Right forelimb (tissue), 1 donor: ENCODE measurements around the gene SLC6A17.

Experiments
- DNase-seq: peaks from one replicate; pipeline ENCODE4 v3.0.0-alpha.2; 2018

Gene SLC6A17

DNA sequence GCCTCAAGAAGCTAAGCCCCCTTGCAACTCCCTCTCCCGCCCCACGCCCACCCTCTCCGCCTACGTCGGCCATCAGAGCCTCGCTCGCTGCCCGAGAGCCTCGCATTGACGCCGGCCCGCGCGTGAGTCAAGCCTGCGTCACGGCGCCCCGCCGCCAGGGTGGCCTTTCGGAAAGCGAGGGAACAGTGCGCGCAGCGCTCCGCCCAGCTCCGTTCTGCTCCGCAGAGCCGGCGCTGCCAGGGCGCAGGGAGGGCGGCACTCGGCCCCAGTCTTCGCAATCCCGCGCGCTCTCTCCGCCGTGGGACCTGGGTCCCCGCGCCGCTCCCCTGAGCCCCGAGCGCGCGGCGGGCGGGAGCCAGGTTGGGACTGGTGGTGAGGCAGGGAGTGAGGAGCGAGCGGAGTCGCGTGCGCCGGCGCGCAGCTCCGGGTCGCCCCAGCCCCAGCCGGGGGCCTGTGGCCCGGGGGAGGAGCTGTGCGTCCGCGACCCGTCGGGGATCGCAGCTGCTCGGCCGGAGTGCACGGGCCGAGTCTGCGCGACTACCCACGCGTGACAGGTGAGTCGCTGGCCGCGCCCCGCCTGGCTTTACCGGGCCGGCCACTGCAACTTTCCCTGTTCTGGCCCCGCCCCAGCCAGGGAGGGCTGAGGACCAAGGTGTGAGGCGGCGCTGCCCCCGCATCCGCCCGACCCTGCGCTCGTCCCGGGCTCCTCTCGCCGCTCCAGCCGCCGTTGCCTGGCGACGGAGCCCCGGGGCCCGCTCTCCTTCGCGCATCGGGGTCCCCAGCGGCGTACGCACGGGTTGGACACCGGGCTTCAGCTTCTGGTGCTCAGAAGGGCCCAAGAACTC is at the start of gene SLC6A17:
Gene SLC6A17 (plus strand): TSS at position 165 of the 845 bp plus-strand sequence. CDS start 16,436 bp downstream, outside the sequence.
- no peak for DNase-seq

DNA sequence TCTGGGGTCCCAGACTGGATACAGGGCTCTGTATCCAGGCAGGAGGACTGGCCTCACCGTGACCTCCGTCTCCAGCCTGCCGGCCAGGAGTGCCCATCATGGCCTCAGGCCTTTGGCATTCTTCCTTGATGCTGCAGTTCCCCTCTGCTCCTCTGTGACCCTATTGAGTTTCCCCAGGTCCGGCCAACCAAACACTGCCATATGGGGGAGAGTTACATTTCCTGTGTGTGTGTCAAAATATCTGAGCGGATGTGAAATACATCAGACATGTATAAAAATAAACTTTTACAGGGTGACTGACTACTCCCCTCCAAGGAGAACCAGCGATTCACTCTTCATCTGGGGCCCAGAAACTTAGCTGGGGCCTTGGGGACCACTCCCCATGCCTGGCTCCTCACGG is 48.2 kb upstream of the SLC6A17 start:
- no peak for DNase-seq

GRCh38 chr1:110106013-110106941 is 44.0 kb upstream of the SLC6A17 start:
- peak; percentile 82 for DNase-seq

DNA sequence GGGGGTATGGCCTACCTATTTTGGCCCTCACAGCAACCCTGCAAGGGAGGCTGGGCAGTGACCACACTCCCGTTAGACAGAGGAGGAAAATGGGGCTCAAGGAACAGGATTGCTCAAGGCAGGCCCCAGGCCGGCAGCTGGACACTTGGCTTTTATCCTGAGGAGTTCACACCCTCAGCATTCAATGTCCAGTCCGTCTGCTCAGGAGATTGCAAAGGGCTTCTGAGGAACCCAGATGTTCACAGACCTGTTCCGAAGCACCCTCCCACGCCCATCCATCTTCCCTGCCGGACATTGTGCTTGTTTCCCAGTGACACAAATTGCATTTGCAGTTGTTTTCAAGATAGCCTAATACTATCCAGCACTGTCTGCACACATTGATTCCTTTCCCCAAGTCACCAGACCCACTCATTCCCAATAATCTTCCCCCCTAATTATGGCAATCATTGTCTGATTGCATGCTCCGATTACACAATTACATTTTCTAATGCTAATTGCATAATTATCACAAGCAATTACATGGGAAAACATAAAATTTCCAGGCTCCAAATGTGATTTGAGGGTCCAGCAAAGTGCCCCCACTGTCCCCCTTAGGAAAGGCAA is 42.3 kb upstream of the SLC6A17 start:
- no peak for DNase-seq

GRCh38 chr1:110111081-110111480 is 39.2 kb upstream of the SLC6A17 start:
- no peak for DNase-seq

DNA sequence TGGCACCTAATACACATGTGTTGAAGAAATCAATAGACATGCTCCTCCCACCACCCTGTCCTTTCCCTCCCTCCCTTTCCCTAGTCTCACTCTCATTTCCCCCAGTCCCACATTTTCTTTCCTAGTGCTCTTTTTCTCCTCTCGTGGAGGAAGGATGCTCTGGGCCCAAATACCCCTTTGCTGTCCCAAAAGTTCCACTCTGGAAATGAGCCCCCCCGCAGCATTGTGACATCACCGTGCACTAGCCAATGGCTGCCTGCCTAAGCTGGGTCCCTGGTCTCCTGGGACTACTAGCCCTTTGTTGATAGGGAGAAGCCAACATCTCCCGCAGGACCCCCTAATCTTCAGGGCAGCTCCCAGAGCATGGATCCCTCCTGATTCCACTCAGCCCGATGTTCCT is 38.2 kb upstream of the SLC6A17 start, which contains the start of gene UBL4B:
Gene UBL4B (plus strand): TSS at position 301 of the 400 bp plus-strand sequence. CDS start 92 bp downstream, at position 393.
- DNase-seq: no peak

GRCh38 chr1:110112656-110113055 is 37.6 kb upstream of the SLC6A17 start:
- no peak for DNase-seq

DNA sequence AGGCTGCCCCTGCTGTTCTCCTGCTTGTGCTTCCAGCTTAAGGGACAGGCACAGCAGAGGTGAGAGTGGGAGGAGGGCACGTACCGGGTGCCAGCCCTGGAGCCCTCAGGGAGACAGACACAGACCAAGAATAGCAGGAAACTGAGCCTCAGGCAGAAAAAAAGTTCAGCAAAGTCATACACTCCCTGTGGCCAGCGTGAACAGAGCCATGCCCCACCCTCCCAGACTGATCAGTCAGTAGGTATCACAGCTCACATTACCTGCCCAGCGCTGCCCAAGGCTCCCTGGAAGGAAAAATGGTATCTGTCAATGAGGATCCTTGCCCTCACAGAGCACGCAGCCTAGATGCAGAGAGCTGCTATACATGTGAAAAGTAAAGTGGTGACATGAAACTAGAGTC is 36.7 kb upstream of the SLC6A17 start:
- DNase-seq: no peak

DNA sequence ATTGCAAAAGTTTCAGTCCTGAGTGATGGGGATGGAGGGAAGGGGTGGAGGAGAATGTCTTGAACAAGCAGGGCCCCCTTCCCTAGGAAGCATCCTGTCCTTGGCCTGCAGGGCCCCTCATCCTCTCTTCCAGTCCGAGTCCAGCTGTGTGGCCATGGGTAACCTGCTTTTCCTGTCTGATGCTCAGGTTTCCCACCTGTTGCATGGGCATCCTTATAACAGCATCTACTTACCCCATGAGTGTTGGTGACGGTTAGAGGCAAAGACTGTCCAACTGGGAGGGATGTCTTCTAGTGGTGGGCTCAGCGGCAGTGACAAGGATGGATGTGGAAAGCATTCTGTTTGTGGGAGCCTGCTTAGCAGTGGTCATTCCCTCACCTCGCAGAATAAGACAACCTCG is 36.1 kb upstream of the SLC6A17 start:
- DNase-seq: no peak

GRCh38 chr1:110114784-110115183 is 35.5 kb upstream of the SLC6A17 start:
- DNase-seq: no peak

DNA sequence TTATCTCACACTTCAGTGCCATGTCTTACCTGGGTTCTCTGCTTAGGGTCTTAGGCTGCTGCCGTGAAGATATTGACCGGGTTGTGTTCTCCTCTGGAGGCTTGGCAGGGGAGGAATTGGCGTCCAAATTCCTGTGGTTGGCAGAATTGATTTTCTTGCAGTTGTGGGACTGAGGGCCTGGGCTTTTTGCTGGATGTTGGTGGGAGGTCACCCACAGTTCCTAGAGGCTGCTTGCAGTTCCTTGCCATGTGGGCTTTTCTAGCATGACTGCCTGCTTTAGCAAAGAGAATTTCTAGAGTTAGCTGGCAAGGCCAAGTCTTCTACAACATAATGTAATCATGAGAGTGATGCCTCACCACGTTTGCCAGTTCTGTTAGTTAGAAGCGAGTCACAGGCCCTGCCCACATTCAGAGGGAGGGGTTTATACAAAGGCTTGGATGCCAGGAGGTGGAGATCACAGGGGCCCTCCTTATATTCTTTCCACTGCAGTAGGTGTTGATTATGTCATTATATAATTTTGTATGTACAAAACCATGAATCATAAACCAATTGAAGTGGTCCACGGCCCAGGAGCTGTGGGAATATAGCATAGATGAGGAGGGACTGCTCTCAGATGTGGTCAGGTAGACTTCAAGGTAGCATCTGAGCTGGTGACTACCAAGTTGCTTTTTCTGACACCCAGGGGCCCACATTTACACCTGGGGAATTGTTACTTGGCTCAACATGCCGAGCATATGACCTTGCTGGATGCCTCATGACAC is 31.5 kb upstream of the SLC6A17 start:
- no peak for DNase-seq

- no peak for DNase-seq
These were observed 30.5 kb upstream of the SLC6A17 start for GRCh38 chr1:110119843-110120242.

- DNase-seq: no peak
These were observed 29.2 kb upstream of the SLC6A17 start for GRCh38 chr1:110120960-110121561.

- DNase-seq: no peak
These were observed 27.1 kb upstream of the SLC6A17 start for GRCh38 chr1:110123224-110123623.

GRCh38 chr1:110125810-110126209 is 24.5 kb upstream of the SLC6A17 start:
- no peak for DNase-seq

GRCh38 chr1:110130113-110130591 is 20.1 kb upstream of the SLC6A17 start:
- no peak for DNase-seq

DNA sequence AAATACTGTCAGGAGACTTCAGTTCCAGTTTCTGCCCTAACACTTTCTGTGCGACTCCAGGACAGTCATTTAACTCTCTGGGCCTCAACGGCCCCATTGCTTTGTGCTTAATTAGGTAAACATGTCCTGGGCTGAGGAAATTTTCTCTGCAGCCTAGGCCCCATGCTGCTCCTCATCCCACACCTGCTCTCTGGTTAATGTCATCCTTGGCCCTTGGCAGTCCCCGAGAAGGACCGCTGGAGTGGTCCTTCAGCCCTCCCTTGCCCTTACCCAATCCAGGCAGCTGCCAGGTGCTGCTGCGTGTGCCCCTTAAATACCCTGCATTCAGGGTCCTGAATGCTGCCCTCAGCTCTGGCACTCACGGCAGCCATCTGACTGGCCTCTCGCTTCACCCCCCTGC is 19.3 kb upstream of the SLC6A17 start:
- DNase-seq: no peak

GRCh38 chr1:110132682-110133081 is 17.6 kb upstream of the SLC6A17 start:
- no peak for DNase-seq

GRCh38 chr1:110133436-110133835 is 16.9 kb upstream of the SLC6A17 start:
- DNase-seq: no peak

DNA sequence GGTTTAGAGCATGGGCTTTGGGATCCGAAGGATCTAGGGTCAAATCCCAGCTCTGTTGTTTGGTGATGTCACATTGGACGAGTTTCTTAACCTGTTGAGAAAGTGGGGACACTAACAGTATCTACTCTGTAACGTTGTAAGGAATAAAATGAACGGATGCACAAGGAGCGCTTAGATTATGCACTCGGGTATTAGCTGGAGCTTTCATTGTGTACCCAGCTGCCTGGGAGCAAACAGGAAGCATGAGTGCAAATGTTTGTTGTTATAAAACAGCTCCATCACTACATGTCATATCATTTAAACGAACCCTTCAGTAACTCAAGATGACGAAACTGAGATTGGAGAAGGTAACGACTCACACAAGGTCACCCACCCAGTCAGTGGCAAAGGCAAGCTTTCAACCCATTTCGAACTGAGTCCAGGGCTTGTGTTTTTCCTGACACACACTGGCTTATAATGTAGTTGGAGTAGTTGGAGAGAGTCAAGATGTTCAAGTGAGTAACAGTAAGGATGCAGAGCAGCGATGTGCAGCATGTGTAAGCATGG is 16.2 kb upstream of the SLC6A17 start:
- DNase-seq: no peak

- DNase-seq: no peak
These were observed 15.0 kb upstream of the SLC6A17 start for GRCh38 chr1:110135246-110135645.
